ENCODE data around the gene PITPNM2. TPM values are rescaled to one million over a fixed set of nuclear protein-coding genes. Genes with fewer than 3 reads are reported as not detected.

The PITPNM2 gene
- total RNA-seq = 10 to 100 TPM; 13.3 to 32.7 (median 18.7) TPM
- 10 to 100 TPM in 1 of 2 donors, 1 to 10 TPM in 1; 5.6 to 16.5 TPM for polyA plus RNA-seq
- long read RNA-seq, donor 1, partial matches to known transcripts = 0 of 11 reads
- long read RNA-seq, donor 1, other reads (novel, unspliced or antisense) = 11 of 11 reads
- long read RNA-seq, donor 2, partial matches to known transcripts = 10 of 14 reads
- long read RNA-seq, donor 2, other reads (novel, unspliced or antisense) = 4 of 14 reads
- long read RNA-seq, donor 3, partial matches to known transcripts = 3 of 15 reads
- long read RNA-seq, donor 3, other reads (novel, unspliced or antisense) = 12 of 15 reads

- ATAC-seq = peak; percentile 69 to 89 (median 78)
- Histone ChIP-seq H3K36me3 (peaks cover 0 to 22% (median 8%) of the 10 kb centered on the region in 9 donors), H3K4me3 (peak within 1 kb of the TSS; percentile 66 to 91 (median 82)), H3K27ac (peak within 1 kb of the TSS; percentile 40 to 92 (median 86)), H3K4me1 (peaks cover 7 to 33% (median 27%) of the 10 kb centered on the region in 9 donors), H3K27me3 (peaks cover 0 to 12% (median 0%) of the 10 kb centered on the region in 7 donors), H3K9me3 (no peaks in the 10 kb centered on the region)
- DNase-seq = peak; percentile 50 to 74
- WGBS, 2 donors = 0% methylated on average over 38 to 119 of the region's 119 CpGs
- TF ChIP-seq, protein P1, sequence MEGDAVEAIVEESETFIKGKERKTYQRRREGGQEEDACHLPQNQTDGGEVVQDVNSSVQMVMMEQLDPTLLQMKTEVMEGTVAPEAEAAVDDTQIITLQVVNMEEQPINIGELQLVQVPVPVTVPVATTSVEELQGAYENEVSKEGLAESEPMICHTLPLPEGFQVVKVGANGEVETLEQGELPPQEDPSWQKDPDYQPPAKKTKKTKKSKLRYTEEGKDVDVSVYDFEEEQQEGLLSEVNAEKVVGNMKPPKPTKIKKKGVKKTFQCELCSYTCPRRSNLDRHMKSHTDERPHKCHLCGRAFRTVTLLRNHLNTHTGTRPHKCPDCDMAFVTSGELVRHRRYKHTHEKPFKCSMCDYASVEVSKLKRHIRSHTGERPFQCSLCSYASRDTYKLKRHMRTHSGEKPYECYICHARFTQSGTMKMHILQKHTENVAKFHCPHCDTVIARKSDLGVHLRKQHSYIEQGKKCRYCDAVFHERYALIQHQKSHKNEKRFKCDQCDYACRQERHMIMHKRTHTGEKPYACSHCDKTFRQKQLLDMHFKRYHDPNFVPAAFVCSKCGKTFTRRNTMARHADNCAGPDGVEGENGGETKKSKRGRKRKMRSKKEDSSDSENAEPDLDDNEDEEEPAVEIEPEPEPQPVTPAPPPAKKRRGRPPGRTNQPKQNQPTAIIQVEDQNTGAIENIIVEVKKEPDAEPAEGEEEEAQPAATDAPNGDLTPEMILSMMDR (IDR thresholded peaks at IDR 0.05) = peak in 6 of 9 donors; percentile 9 to 48 (median 29)
- intact Hi-C loops (cut with DNase I) = loop anchor here in 9 of 10 donors (1.0 to 10.0 kb wide), 10 partner anchors 66 to 172 kb away; partner anchors contain the start of genes ARL6IP4 (in 5 of the 9), MPHOSPH9 (in 1 of the 9) and MTRFR (in 1 of the 9)
Measured at GRCh38 chr12:123150744-123151456, at the start of gene PITPNM2. Gene PITPNM2 (minus strand): TSS chr12:123151090. CDS start chr12:123034590, 116,500 bp downstream.

DNA sequence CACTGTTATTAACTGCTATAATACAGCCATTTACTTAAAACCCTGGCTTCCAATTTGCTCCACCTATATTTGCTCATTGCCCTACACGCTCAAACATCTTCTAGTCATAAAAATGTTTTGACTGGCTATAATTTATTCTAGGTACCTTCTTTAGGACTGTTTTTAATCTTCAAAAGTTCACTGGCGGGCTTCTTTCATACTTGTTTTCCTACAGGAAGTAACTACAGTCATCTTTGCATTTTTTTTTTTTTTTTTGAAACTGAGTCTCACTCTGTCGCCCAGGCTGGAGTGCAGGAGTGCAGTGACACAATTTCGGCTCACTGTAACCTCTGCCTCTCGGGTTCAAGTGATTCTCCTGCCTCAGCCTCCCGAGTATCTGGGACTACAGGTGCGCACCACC lies 49.5 kb upstream of the PITPNM2 start:
- H3K4me3 ChIP-seq = no peak overlapping the region
- peaks cover 0 to 97% (median 16%) of the 10 kb centered on the region in 9 donors for H3K36me3 ChIP-seq
- intact Hi-C loops (cut with DNase I) = no loop called here
- no peak for DNase-seq
- no peaks in the 10 kb centered on the region for H3K4me1 ChIP-seq
- no peaks in the 10 kb centered on the region for H3K27me3 ChIP-seq
- H3K27ac ChIP-seq = no peak overlapping the region
- H3K9me3 ChIP-seq = no peaks in the 10 kb centered on the region
- ATAC-seq = no peak
- 95% methylated on average over 7 of the region's 7 CpGs for WGBS, 2 donors
- TF ChIP-seq, protein P1 (IDR thresholded peaks at IDR 0.05) = no peak

DNA sequence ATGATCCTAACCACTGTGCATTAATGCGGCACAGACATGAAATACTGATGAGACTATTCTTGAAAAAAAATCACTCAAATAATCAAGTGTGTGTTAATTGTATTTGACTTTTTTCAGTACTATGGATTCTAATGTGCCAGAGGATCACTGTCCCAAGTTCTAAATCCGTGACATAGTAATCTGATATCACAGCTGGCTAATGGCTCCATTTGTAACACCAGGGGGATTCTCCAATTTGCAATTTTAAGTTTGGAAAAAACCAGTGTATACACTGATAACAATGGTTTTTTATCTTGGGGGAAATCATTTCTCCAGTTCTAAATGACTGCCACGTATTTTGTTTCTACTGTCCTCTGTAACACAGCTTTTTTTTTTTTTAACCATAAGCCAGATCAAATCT lies 49.0 kb upstream of the PITPNM2 start:
- Histone ChIP-seq H3K4me1 (no peaks in the 10 kb centered on the region), H3K4me3 (no peak overlapping the region), H3K27me3 (no peaks in the 10 kb centered on the region), H3K36me3 (peaks cover 0 to 97% (median 18%) of the 10 kb centered on the region in 9 donors), H3K9me3 (no peaks in the 10 kb centered on the region), H3K27ac (no peak overlapping the region)
- WGBS, 2 donors = 88% methylated on average over 3 of the region's 3 CpGs
- DNase-seq (no peak), ATAC-seq (no peak)
- intact Hi-C loops (cut with DNase I) = no loop called here
- TF ChIP-seq, protein P1 (IDR thresholded peaks at IDR 0.05) = no peak

- no peaks in the 10 kb centered on the region for H3K4me1 ChIP-seq
- no peak overlapping the region for H3K4me3 ChIP-seq
- H3K27ac ChIP-seq = no peak overlapping the region
- H3K36me3 ChIP-seq = peaks cover 0 to 97% (median 16%) of the 10 kb centered on the region in 9 donors
- H3K27me3 ChIP-seq = no peaks in the 10 kb centered on the region
- TF ChIP-seq, protein P1 (IDR thresholded peaks at IDR 0.05) = no peak
- intact Hi-C loops (cut with DNase I) = loop anchor here in 1 of 10 donors (2.0 kb wide), 1 partner anchor 29 kb away; no protein-coding TSS in a partner anchor
- no peaks in the 10 kb centered on the region for H3K9me3 ChIP-seq
- ATAC-seq = no peak
- DNase-seq = no peak
- WGBS, 2 donors = 97 to 98% methylated on average over 6 of the region's 6 CpGs
Measured at GRCh38 chr12:123187637-123188036, 36.7 kb upstream of the PITPNM2 start.
